ENCODE measurements around the gene GSK3B. TPM values are rescaled to one million over a fixed set of nuclear protein-coding genes. Genes with fewer than 3 reads are reported as not detected.

Gene GSK3B
- polyA plus RNA-seq, 3 donors, result 16.2 to 20.6 (median 20.5) TPM

DNA sequence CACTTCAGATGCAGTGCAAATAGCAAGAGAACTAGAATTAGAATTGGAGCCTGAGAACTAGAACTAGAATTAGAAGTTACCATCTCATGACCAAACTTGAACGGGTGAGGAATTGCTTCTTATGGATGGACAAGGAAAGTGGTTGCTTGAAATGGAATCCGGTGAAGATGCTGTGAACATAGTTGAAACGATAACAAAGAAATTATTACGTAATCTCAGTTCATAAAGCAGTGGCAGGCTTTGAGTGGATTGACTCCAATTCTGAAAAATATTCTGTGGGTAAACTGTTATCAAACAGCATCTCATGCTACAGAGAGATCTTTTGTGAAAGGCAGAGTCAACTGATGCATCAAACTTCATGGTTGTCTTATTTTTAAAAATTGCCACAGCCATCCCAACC is 48.0 kb upstream of the GSK3B start:
- peaks cover 0 to 6% (median 2%) of the 10 kb centered on the region in 7 donors for H3K9me3 Mint-ChIP-seq
- Histone ChIP-seq H3K9me3 (replicated peaks in 1 of 2; ENCODE audit: control insufficient read depth in 1 of 2, insufficient read depth in 1 of 2, low read length in 2 of 2) (no peaks in the 10 kb centered on the region), H3K4me2 (replicated peaks; ENCODE audit: extremely low read depth, low read length, poor library complexity, severe bottlenecking) (no peak overlapping the region), H3K36me3 (replicated peaks in 1 of 2; ENCODE audit: control insufficient read depth in 1 of 2, insufficient read depth in 2 of 2, low read length in 2 of 2) (no peaks in the 10 kb centered on the region), H3K79me2 (ENCODE audit: insufficient read depth, low read length) (no peaks in the 10 kb centered on the region), H3K27me3 (ENCODE audit: control insufficient read depth in 2 of 2, insufficient read depth in 2 of 2, low read length in 2 of 2) (no peaks in the 10 kb centered on the region), H3K4me1 (ENCODE audit: control insufficient read depth in 1 of 2, insufficient read depth in 2 of 2, low read length in 2 of 2) (peaks cover 0 to 7% of the 10 kb centered on the region in 2 donors), H3K27ac (ENCODE audit: low read depth in 1 of 2, low read length in 2 of 2) (no peak overlapping the region), H3K4me3 (replicated peaks in 1 of 3; ENCODE audit: low read depth in 2 of 3, low read length in 3 of 3) (no peak overlapping the region), H2AFZ (ENCODE audit: insufficient read depth, low read depth, low read length, poor library complexity, severe bottlenecking) (no peak overlapping the region), H3K9ac (ENCODE audit: insufficient read depth, low read length, poor library complexity, severe bottlenecking) (no peak overlapping the region), H4K20me1 (ENCODE audit: insufficient read depth, low read length) (no peaks in the 10 kb centered on the region)
- peaks cover 9% of the 10 kb centered on the region for H3K4me1 Mint-ChIP-seq
- no peak overlapping the region for H3K4me3 Mint-ChIP-seq
- no peak overlapping the region for H3K27ac Mint-ChIP-seq
- DNase-seq, result no peak
- no peaks in the 10 kb centered on the region for H3K36me3 Mint-ChIP-seq
- 92% methylated on average over 4 of the region's 4 CpGs for WGBS (ENCODE audit: insufficient coverage)
- TF ChIP-seq, protein P1, sequence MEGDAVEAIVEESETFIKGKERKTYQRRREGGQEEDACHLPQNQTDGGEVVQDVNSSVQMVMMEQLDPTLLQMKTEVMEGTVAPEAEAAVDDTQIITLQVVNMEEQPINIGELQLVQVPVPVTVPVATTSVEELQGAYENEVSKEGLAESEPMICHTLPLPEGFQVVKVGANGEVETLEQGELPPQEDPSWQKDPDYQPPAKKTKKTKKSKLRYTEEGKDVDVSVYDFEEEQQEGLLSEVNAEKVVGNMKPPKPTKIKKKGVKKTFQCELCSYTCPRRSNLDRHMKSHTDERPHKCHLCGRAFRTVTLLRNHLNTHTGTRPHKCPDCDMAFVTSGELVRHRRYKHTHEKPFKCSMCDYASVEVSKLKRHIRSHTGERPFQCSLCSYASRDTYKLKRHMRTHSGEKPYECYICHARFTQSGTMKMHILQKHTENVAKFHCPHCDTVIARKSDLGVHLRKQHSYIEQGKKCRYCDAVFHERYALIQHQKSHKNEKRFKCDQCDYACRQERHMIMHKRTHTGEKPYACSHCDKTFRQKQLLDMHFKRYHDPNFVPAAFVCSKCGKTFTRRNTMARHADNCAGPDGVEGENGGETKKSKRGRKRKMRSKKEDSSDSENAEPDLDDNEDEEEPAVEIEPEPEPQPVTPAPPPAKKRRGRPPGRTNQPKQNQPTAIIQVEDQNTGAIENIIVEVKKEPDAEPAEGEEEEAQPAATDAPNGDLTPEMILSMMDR (IDR thresholded peaks at IDR 0.05), result no peak
- peaks cover 0 to 4% (median 1%) of the 10 kb centered on the region in 3 donors for H3K27me3 Mint-ChIP-seq (ENCODE audit: low read depth in 3 of 3)
- intact Hi-C loops (cut with micrococcal nuclease), result no loop called here

DNA sequence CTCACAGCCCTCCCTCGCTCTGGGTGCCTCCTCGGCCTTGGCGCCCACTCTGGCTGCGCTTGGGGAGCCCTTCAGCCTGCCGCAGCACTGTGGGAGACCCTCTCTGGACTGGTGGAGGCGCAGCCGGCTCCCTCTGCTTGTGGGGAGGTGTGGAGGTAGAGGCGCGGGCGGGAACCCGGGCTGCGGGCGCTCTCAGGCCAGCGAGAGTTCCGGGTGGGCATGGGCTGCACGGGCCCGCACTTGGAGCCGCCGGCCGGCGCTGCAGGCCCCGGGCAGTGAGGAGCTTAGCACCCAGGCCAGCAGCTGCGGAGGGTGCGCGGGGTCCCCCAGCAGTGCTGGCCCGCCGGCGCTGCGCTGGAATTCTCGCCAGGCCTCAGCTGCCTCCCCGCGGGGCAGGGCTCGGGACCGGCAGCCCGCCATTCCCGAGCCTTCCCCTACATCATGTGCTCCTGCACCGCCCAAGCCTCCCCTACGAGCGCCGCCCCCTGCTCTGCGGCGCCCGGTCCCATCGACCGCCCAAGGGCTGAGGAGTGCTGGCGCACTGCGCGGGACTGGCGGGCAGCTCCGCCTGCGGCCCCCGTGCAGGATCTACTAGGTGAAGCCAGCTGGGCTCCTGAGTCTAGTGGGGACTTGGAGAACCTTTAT is 46.0 kb upstream of the GSK3B start:
- H3K4me1 ChIP-seq (ENCODE audit: control insufficient read depth in 1 of 2, insufficient read depth in 2 of 2, low read length in 2 of 2), result peaks cover 0 to 9% of the 10 kb centered on the region in 2 donors
- no peaks in the 10 kb centered on the region for H4K20me1 ChIP-seq (ENCODE audit: insufficient read depth, low read length)
- intact Hi-C loops (cut with micrococcal nuclease), result no loop called here
- Mint-ChIP-seq H3K4me3 (no peak overlapping the region), H3K4me1 (peaks cover 12% of the 10 kb centered on the region), H3K27me3 (ENCODE audit: low read depth in 3 of 3) (peaks cover 0 to 3% (median 1%) of the 10 kb centered on the region in 3 donors), H3K9me3 (peaks cover 0 to 6% (median 2%) of the 10 kb centered on the region in 7 donors), H3K36me3 (no peaks in the 10 kb centered on the region), H3K27ac (no peak overlapping the region)
- no peak overlapping the region for H3K4me3 ChIP-seq (replicated peaks in 1 of 3; ENCODE audit: low read depth in 2 of 3, low read length in 3 of 3)
- TF ChIP-seq, protein P1 (IDR thresholded peaks at IDR 0.05), result no peak
- no peak overlapping the region for H2AFZ ChIP-seq (ENCODE audit: insufficient read depth, low read depth, low read length, poor library complexity, severe bottlenecking)
- H3K4me2 ChIP-seq (replicated peaks; ENCODE audit: extremely low read depth, low read length, poor library complexity, severe bottlenecking), result no peak overlapping the region
- H3K36me3 ChIP-seq (replicated peaks in 1 of 2; ENCODE audit: control insufficient read depth in 1 of 2, insufficient read depth in 2 of 2, low read length in 2 of 2), result no peaks in the 10 kb centered on the region
- no peak for DNase-seq
- H3K9me3 ChIP-seq (replicated peaks in 1 of 2; ENCODE audit: control insufficient read depth in 1 of 2, insufficient read depth in 1 of 2, low read length in 2 of 2), result no peaks in the 10 kb centered on the region
- no peaks in the 10 kb centered on the region for H3K79me2 ChIP-seq (ENCODE audit: insufficient read depth, low read length)
- H3K27ac ChIP-seq (ENCODE audit: low read depth in 1 of 2, low read length in 2 of 2), result no peak overlapping the region
- no peaks in the 10 kb centered on the region for H3K27me3 ChIP-seq (ENCODE audit: control insufficient read depth in 2 of 2, insufficient read depth in 2 of 2, low read length in 2 of 2)
- 98% methylated on average over 23 of the region's 52 CpGs for WGBS (ENCODE audit: insufficient coverage)
- no peak overlapping the region for H3K9ac ChIP-seq (ENCODE audit: insufficient read depth, low read length, poor library complexity, severe bottlenecking)

All from CD14-positive monocyte (primary cell).